GM12878 (cell line): ENCODE results near the gene MARCHF2. TPM values are rescaled to one million over a fixed set of nuclear protein-coding genes. Genes with fewer than 3 reads are reported as not detected.
"Not testable (repeated sequence)": the region's sequence is repeated elsewhere in the genome, so short reads cannot be mapped to it uniquely, and the experiment has no call there.

ENCODE experiments used
- ATAC-seq: fragments of 200-7000 bp; cut with Tn5 transposase; 3 replicates; pipeline ENCODE4 v1.9.1; 2020; ENCODE audit warnings: mild to moderate bottlenecking, moderate library complexity
- BruUV-seq: library from RNA; stranded (reverse); fragments of 400-500 nt; replicated peaks from 2 replicates; lab custom pipeline; 2021; lab: Mats Ljungman, UMichigan
- CTCF ChIA-PET: fragments of 300-600 bp; sonication (Branson Sonifier 250); formaldehyde crosslinking; extraction: SDS; loops from one replicate; lab custom pipeline; 2021; ENCODE audit warnings: inconsistent platforms; lab: Yijun Ruan, JAX
- POLR2A ChIA-PET: fragments of 350-600 bp; formaldehyde crosslinking; extraction: SDS; loops from one replicate; lab custom pipeline; 2021; ENCODE audit warnings: inconsistent platforms; lab: Charles Lee
- RAD21 ChIA-PET: fragments of 300-600 bp; sonication (Branson Sonifier 250); formaldehyde crosslinking; loops from one replicate; lab custom pipeline; 2023; ENCODE audit warnings: antibody characterized with exemption; ENCODE audit not compliant: unreplicated experiment; lab: Charles Lee
- SMC1A ChIA-PET: fragments of 300-600 bp; sonication (Branson Sonifier 250); formaldehyde crosslinking; loops from one replicate; lab custom pipeline; 2023; ENCODE audit not compliant: unreplicated experiment, uncharacterized antibody; lab: Charles Lee
- DNase-seq: peaks from one replicate; pipeline ENCODE4 v3.0.0-alpha.2; 2011; ENCODE audit warnings: low read depth, low spot score
- FAIRE-seq: peaks from 3 replicates; lab custom pipeline; 2011; peaks lifted over from hg19 to GRCh38; lab: Jason Lieb, UNC
- H2AFZ ChIP-seq: 2 replicates; pipeline ENCODE4 v1.6.0; 2011; ENCODE audit warnings: low read depth, low read length, control low read depth; ENCODE audit not compliant: control insufficient read depth
- H3K27ac ChIP-seq: 2 replicates; pipeline ENCODE4 v1.5.1; 2011; ENCODE audit warnings: control low read depth; ENCODE audit not compliant: control insufficient read depth, insufficient read depth
- H3K27me3 ChIP-seq, 2 experiments: replicated peaks in 1 of 2; 2 replicates each; pipeline versions ENCODE4 v1.6.0 to v1.6.1; 2011; ENCODE audit warnings: low read length in 1 of 2; ENCODE audit not compliant: control insufficient read depth in 2 of 2, insufficient read depth in 2 of 2
- H3K36me3 ChIP-seq, 2 experiments: 2 replicates each; pipeline ENCODE4 v1.5.1; 2011; ENCODE audit warnings: low read length in 1 of 2; ENCODE audit not compliant: control insufficient read depth in 2 of 2, insufficient read depth in 2 of 2
- H3K4me1 ChIP-seq: 2 replicates; pipeline ENCODE4 v1.6.1; 2011; ENCODE audit warnings: mild to moderate bottlenecking, low read length, moderate library complexity, mixed read lengths; ENCODE audit not compliant: control insufficient read depth, insufficient read depth
- H3K4me2 ChIP-seq: 2 replicates; pipeline ENCODE4 v1.6.0; 2011; ENCODE audit warnings: control low read depth; ENCODE audit not compliant: control insufficient read depth, insufficient read depth
- H3K4me3 ChIP-seq: fragments of 200-600 bp; sonication (generic); 2 replicates; pipeline ENCODE4 v1.5.1; 2016
- H3K79me2 ChIP-seq: 2 replicates; pipeline ENCODE4 v1.6.0; 2011; ENCODE audit warnings: low read length; ENCODE audit not compliant: control insufficient read depth, insufficient read depth
- H3K9ac ChIP-seq: 2 replicates; pipeline ENCODE4 v1.8.0; 2011; ENCODE audit warnings: low read length, control low read depth, mixed read lengths; ENCODE audit not compliant: control insufficient read depth, insufficient read depth
- H3K9me3 ChIP-seq: replicated peaks from 3 replicates; pipeline ENCODE4 v1.5.1; 2011; ENCODE audit warnings: mild to moderate bottlenecking, low read length; ENCODE audit not compliant: control insufficient read depth, insufficient read depth
- H4K20me1 ChIP-seq: 2 replicates; pipeline ENCODE4 v1.6.0; 2011; ENCODE audit not compliant: control insufficient read depth, insufficient read depth
- CEBPZ ChIP-seq: fragments of 150-350 bp; IDR thresholded peaks from 2 replicates; pipeline ENCODE4 v1.6.1; 2016; ENCODE audit warnings: low read depth, low read length
- ESRRA ChIP-seq: IDR thresholded peaks from 2 replicates; pipeline ENCODE4 v1.6.1; 2012; ENCODE audit warnings: mild to moderate bottlenecking, low read length, improper control_type of control experiment
- JUND ChIP-seq: IDR thresholded peaks from 2 replicates; pipeline ENCODE4 v1.6.1; 2012; ENCODE audit warnings: low read depth, mild to moderate bottlenecking, low read length, improper control_type of control experiment, moderate library complexity
- SREBF1 ChIP-seq: IDR thresholded peaks from 2 replicates; pipeline ENCODE4 v1.6.1; 2012; ENCODE audit warnings: mild to moderate bottlenecking, low read length
- TARDBP ChIP-seq: IDR thresholded peaks from 2 replicates; pipeline ENCODE4 v1.6.1; 2016; ENCODE audit warnings: borderline replicate concordance
- TBL1XR1 ChIP-seq: IDR thresholded peaks from 2 replicates; pipeline ENCODE4 v1.6.1; 2012; ENCODE audit warnings: low read depth, low read length, improper control_type of control experiment
- TCF3 ChIP-seq: IDR thresholded peaks from 2 replicates; pipeline ENCODE4 v1.6.1; 2012; ENCODE audit warnings: low read depth, mild to moderate bottlenecking, low read length, borderline replicate concordance; ENCODE audit not compliant: insufficient read depth
- WGBS: methylation state at CpG from one replicate; pipeline ENCODE4 v1.1.6; 2016; ENCODE audit warnings: low lambda C conversion rate; ENCODE audit not compliant: insufficient replicate concordance, insufficient coverage; ENCODE audit errors: missing lambda C conversion rate; 5-methylcytosine and 5-hydroxymethylcytosine counted together
- in situ Hi-C: fragments of 300-500 bp; cut with MboI; formaldehyde crosslinking; loops from 9 replicates; pipeline ENCODE4 v1.14.3; 2018; ENCODE audit warnings: mixed read lengths
- intact Hi-C: fragments of 100-400 bp; cut with micrococcal nuclease; formaldehyde crosslinking; loops from one replicate; pipeline ENCODE4 v1.14.2; 2022; ENCODE audit not compliant: unreplicated experiment
- polyA plus RNA-seq, 11 experiments: library from polyadenylated mRNA; depleted of rRNA in 4 of 11; unstranded in 6 of 11; stranded (reverse) in 5 of 11; fragments of >200 nt; fragmentation: Nextera tagmentation in 4 of 11; fragmentation: Illumina TruSeq in 1 of 11; extraction: Ambion mirVana in 4 of 11; extraction: Trizol in 1 of 11; gene quantifications; 1 replicate in 1 of 11; 2 replicates in 10 of 11; pipeline versions ENCODE4 v1.2.1 to v1.2.3, GENCODE V29; 2011 to 2016; ENCODE audit warnings: inconsistent platforms in 2 of 11, missing spikeins in 2 of 11, low read depth in 1 of 11
- total RNA-seq, 4 experiments: library from RNA; depleted of rRNA in 3 of 4; stranded (reverse); fragments of >200 nt in 3 of 4; fragmentation: Illumina TruSeq in 1 of 4; extraction: Trizol in 1 of 4; gene quantifications; 2 replicates each; pipeline versions ENCODE4 v1.2.1 to v1.2.3, GENCODE V29; 2013 to 2021

The MARCHF2 gene
- total and polyA plus RNA-seq, 10 of the 15 experiments (the other 5 are each of a cell fraction or from before 2014, with no cell fraction given), result 1.6 to 30.3 (median 10.8) TPM

DNA sequence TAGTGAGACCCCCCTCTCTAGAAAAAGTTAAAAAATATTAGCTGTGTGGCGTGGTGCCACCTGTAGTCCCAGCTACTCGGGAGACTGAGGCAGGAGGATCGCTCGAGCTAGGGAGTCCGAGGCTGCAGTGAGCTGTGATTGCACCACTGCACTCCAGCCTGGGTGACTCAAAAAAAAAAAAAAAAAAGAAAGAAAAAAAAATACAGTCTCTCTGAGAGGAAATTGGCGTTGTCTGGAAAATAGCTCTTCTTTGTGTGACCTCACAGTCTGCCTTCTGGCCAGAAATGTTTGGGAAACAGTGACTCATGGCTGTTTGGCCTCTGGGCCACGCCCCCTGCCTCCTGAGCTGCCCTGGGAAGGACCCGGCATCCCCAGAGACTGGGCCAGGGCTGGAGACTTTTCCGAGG, 10.7 kb downstream of the MARCHF2 start:
- H3K36me3 ChIP-seq, result no peaks in the 10 kb centered on the region
- no peak overlapping the region for H3K4me3 ChIP-seq
- POLR2A ChIA-PET, result interaction anchor here (0.6 kb wide), 1 partner anchor 1360 kb away, joined by 3 read pairs; no protein-coding TSS in a partner anchor
- DNase-seq (no peak), ATAC-seq (no peak), FAIRE-seq (no peak)
- no peaks in the 10 kb centered on the region for H3K27me3 ChIP-seq
- H3K4me1 ChIP-seq, result no peaks in the 10 kb centered on the region
- no TSS peak for BruUV-seq
- no peak overlapping the region for H3K9ac ChIP-seq
- no peak overlapping the region for H3K4me2 ChIP-seq
- H3K9me3 ChIP-seq, result no peaks in the 10 kb centered on the region
- H4K20me1 ChIP-seq, result no peaks in the 10 kb centered on the region
- in situ Hi-C loops, result no loop called here
- no peak overlapping the region for H3K27ac ChIP-seq
- TF ChIP-seq TBL1XR1 (no peak), JUND (no peak), ESRRA (no peak), CEBPZ (no peak), SREBF1 (no peak), TCF3 (no peak), TARDBP (no peak)
- SMC1A ChIA-PET, result interaction anchor here (1.2 kb wide), 1 partner anchor 38 kb away, joined by 3 read pairs; no protein-coding TSS in a partner anchor
- CTCF ChIA-PET, result interaction anchor here (1.2 kb wide), 1 partner anchor 10 kb away, joined by 3 read pairs; the partner anchor contains the start of gene MARCHF2
- H2AFZ ChIP-seq, result no peak overlapping the region
- intact Hi-C loops, result no loop called here
- H3K79me2 ChIP-seq, result no peaks in the 10 kb centered on the region
- RAD21 ChIA-PET, result interaction anchor here (0.6 kb wide), 1 partner anchor 251 kb away, joined by 3 read pairs; no protein-coding TSS in a partner anchor
- WGBS, result 60% methylated on average over 9 of the region's 9 CpGs

DNA sequence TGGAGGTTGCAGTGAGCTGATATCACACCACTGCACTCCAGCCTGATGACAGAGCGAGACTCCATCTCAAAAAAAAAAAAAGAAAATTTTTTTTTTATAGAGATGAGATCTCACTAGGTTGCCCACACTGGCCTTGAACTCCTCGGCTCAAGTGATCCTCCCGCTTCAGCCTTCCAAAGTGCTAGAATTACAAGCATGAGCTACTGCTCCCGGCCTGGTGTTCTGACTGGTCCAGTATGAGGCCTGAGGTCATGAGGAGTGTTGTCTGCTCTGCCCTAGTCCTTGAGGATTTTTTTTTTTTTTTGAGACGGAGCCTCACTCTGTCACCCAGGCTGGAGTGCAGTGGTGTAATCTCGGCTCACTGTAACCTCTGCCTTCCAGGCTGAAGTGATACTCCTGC, 12.2 kb downstream of the MARCHF2 start:
- H3K9ac ChIP-seq, RAD21 ChIA-PET, H3K36me3 ChIP-seq, FAIRE-seq, DNase-seq, H4K20me1 ChIP-seq, H3K79me2 ChIP-seq, H3K4me3 ChIP-seq, intact Hi-C loops, SMC1A ChIA-PET, H2AFZ ChIP-seq, H3K27ac ChIP-seq, in situ Hi-C loops, H3K4me2 ChIP-seq, H3K9me3 ChIP-seq, H3K4me1 ChIP-seq, H3K27me3 ChIP-seq, ATAC-seq, BruUV-seq: not testable (repeated sequence)
- ChIA-PET CTCF (interaction anchor here (0.6 to 1.5 kb wide), 2 partner anchors 12 to 688 kb away, joined by 3 read pairs; partner anchors contain the start of gene MARCHF2), POLR2A (interaction anchor here (0.7 kb wide), 2 partner anchors 11 to 93 kb away, joined by 3 to 5 read pairs; no protein-coding TSS in a partner anchor)
- 77% methylated on average over 5 of the region's 6 CpGs for WGBS
